ENCODE data around the gene EPB41L2. TPM values are rescaled to one million over a fixed set of nuclear protein-coding genes. Genes with fewer than 3 reads are reported as not detected.
"Not testable (repeated sequence)": the region's sequence is repeated elsewhere in the genome, so short reads cannot be mapped to it uniquely, and the experiment has no call there.

The EPB41L2 gene
- total and polyA plus RNA-seq, 9 donors = 125 to 243 (median 190) TPM

GRCh38 chr6:130961148-130961547 lies 101.9 kb downstream of the EPB41L2 start:
- H3K4me3 ChIP-seq (ENCODE audit: low read length) = no peak overlapping the region
- H3K36me3 ChIP-seq (ENCODE audit: control insufficient read depth, insufficient read depth, low read length) = peaks cover 1% of the 10 kb centered on the region
- H3K27me3 ChIP-seq (ENCODE audit: control insufficient read depth, insufficient read depth, low read length) = no peaks in the 10 kb centered on the region
- no peak overlapping the region for H3K27ac ChIP-seq (ENCODE audit: low read length)
- no peaks in the 10 kb centered on the region for H3K9me3 ChIP-seq (replicated peaks; ENCODE audit: control insufficient read depth, low read depth, low read length)
- no CpG with 5 or more reads among the region's 3 CpGs for WGBS (ENCODE audit: insufficient coverage)
- no peaks in the 10 kb centered on the region for H3K4me1 ChIP-seq (ENCODE audit: control insufficient read depth, insufficient read depth, low read length)
- DNase-seq = no peak

GRCh38 chr6:130959951-130960350 lies 103.1 kb downstream of the EPB41L2 start:
- no CpG with 5 or more reads among the region's 1 CpG for WGBS (ENCODE audit: insufficient coverage)
- no peaks in the 10 kb centered on the region for H3K4me1 ChIP-seq (ENCODE audit: control insufficient read depth, insufficient read depth, low read length)
- DNase-seq = no peak

GRCh38 chr6:130958468-130958867 lies 104.6 kb downstream of the EPB41L2 start:
- no peaks in the 10 kb centered on the region for H3K9me3 ChIP-seq (replicated peaks; ENCODE audit: control insufficient read depth, low read depth, low read length)
- no peak overlapping the region for H3K27ac ChIP-seq (ENCODE audit: low read length)
- H3K27me3 ChIP-seq (ENCODE audit: control insufficient read depth, insufficient read depth, low read length) = no peaks in the 10 kb centered on the region
- H3K4me3 ChIP-seq (ENCODE audit: low read length) = no peak overlapping the region
- 91% methylated on average over 1 of the region's 2 CpGs for WGBS (ENCODE audit: insufficient coverage)
- peaks cover 13% of the 10 kb centered on the region for H3K36me3 ChIP-seq (ENCODE audit: control insufficient read depth, insufficient read depth, low read length)
- H3K4me1 ChIP-seq (ENCODE audit: control insufficient read depth, insufficient read depth, low read length) = no peaks in the 10 kb centered on the region
- DNase-seq = no peak

More at GRCh38 chr6:130959951-130960350, 103.1 kb downstream of the EPB41L2 start:
- no peaks in the 10 kb centered on the region for H3K9me3 ChIP-seq (replicated peaks; ENCODE audit: control insufficient read depth, low read depth, low read length)
- peaks cover 6% of the 10 kb centered on the region for H3K36me3 ChIP-seq (ENCODE audit: control insufficient read depth, insufficient read depth, low read length)
- H3K27me3 ChIP-seq (ENCODE audit: control insufficient read depth, insufficient read depth, low read length) = no peaks in the 10 kb centered on the region
- no peak overlapping the region for H3K27ac ChIP-seq (ENCODE audit: low read length)
- H3K4me3 ChIP-seq (ENCODE audit: low read length) = no peak overlapping the region

GRCh38 chr6:130955755-130956154 lies 107.3 kb downstream of the EPB41L2 start:
- no peaks in the 10 kb centered on the region for H3K4me1 ChIP-seq (ENCODE audit: control insufficient read depth, insufficient read depth, low read length)
- peaks cover 17% of the 10 kb centered on the region for H3K36me3 ChIP-seq (ENCODE audit: control insufficient read depth, insufficient read depth, low read length)
- no peak overlapping the region for H3K4me3 ChIP-seq (ENCODE audit: low read length)
- H3K9me3 ChIP-seq (replicated peaks; ENCODE audit: control insufficient read depth, low read depth, low read length) = no peaks in the 10 kb centered on the region
- no peak overlapping the region for H3K27ac ChIP-seq (ENCODE audit: low read length)
- DNase-seq = no peak
- no peaks in the 10 kb centered on the region for H3K27me3 ChIP-seq (ENCODE audit: control insufficient read depth, insufficient read depth, low read length)
- WGBS (ENCODE audit: insufficient coverage) = no CpG with 5 or more reads among the region's 2 CpGs

- WGBS (ENCODE audit: insufficient coverage) = no CpG with 5 or more reads among the region's 1 CpG
- no peak overlapping the region for H3K27ac ChIP-seq (ENCODE audit: low read length)
- no peak overlapping the region for H3K4me3 ChIP-seq (ENCODE audit: low read length)
- H3K4me1 ChIP-seq (ENCODE audit: control insufficient read depth, insufficient read depth, low read length) = no peaks in the 10 kb centered on the region
- peaks cover 17% of the 10 kb centered on the region for H3K36me3 ChIP-seq (ENCODE audit: control insufficient read depth, insufficient read depth, low read length)
- no peak for DNase-seq
- H3K27me3 ChIP-seq (ENCODE audit: control insufficient read depth, insufficient read depth, low read length) = no peaks in the 10 kb centered on the region
- H3K9me3 ChIP-seq (replicated peaks; ENCODE audit: control insufficient read depth, low read depth, low read length) = no peaks in the 10 kb centered on the region
Measured at GRCh38 chr6:130949553-130949952, 113.5 kb downstream of the EPB41L2 start.

GRCh38 chr6:130947464-130947863 lies 115.6 kb downstream of the EPB41L2 start:
- Histone ChIP-seq H3K4me1 (ENCODE audit: control insufficient read depth, insufficient read depth, low read length) (peaks cover 2% of the 10 kb centered on the region), H3K4me3 (ENCODE audit: low read length) (no peak overlapping the region), H3K36me3 (ENCODE audit: control insufficient read depth, insufficient read depth, low read length) (peaks cover 12% of the 10 kb centered on the region), H3K9me3 (replicated peaks; ENCODE audit: control insufficient read depth, low read depth, low read length) (no peaks in the 10 kb centered on the region), H3K27ac (ENCODE audit: low read length) (no peak overlapping the region), H3K27me3 (ENCODE audit: control insufficient read depth, insufficient read depth, low read length) (no peaks in the 10 kb centered on the region)
- 90% methylated on average over 3 of the region's 4 CpGs for WGBS (ENCODE audit: insufficient coverage)
- DNase-seq = no peak

GRCh38 chr6:130946076-130946475 lies 117.0 kb downstream of the EPB41L2 start:
- peaks cover 2% of the 10 kb centered on the region for H3K4me1 ChIP-seq (ENCODE audit: control insufficient read depth, insufficient read depth, low read length)
- WGBS (ENCODE audit: insufficient coverage) = no CpG with 5 or more reads among the region's 2 CpGs
- no peak overlapping the region for H3K27ac ChIP-seq (ENCODE audit: low read length)
- no peaks in the 10 kb centered on the region for H3K27me3 ChIP-seq (ENCODE audit: control insufficient read depth, insufficient read depth, low read length)
- no peak for DNase-seq
- no peak overlapping the region for H3K4me3 ChIP-seq (ENCODE audit: low read length)
- peaks cover 10% of the 10 kb centered on the region for H3K36me3 ChIP-seq (ENCODE audit: control insufficient read depth, insufficient read depth, low read length)
- H3K9me3 ChIP-seq (replicated peaks; ENCODE audit: control insufficient read depth, low read depth, low read length) = no peaks in the 10 kb centered on the region

GRCh38 chr6:130945401-130945919 lies 117.6 kb downstream of the EPB41L2 start:
- Histone ChIP-seq H3K36me3 (ENCODE audit: control insufficient read depth, insufficient read depth, low read length) (peaks cover 10% of the 10 kb centered on the region), H3K4me1 (ENCODE audit: control insufficient read depth, insufficient read depth, low read length) (peaks cover 2% of the 10 kb centered on the region), H3K27ac (ENCODE audit: low read length) (no peak overlapping the region), H3K4me3 (ENCODE audit: low read length) (no peak overlapping the region), H3K27me3 (ENCODE audit: control insufficient read depth, insufficient read depth, low read length) (no peaks in the 10 kb centered on the region), H3K9me3 (replicated peaks; ENCODE audit: control insufficient read depth, low read depth, low read length) (no peaks in the 10 kb centered on the region)
- WGBS (ENCODE audit: insufficient coverage) = 50% methylated on average over 1 of the region's 4 CpGs
- no peak for DNase-seq

- H3K36me3 ChIP-seq (ENCODE audit: control insufficient read depth, insufficient read depth, low read length) = peaks cover 8% of the 10 kb centered on the region
- DNase-seq = no peak
- peaks cover 2% of the 10 kb centered on the region for H3K4me1 ChIP-seq (ENCODE audit: control insufficient read depth, insufficient read depth, low read length)
- WGBS (ENCODE audit: insufficient coverage) = 90% methylated on average over 2 of the region's 2 CpGs
- H3K27me3 ChIP-seq (ENCODE audit: control insufficient read depth, insufficient read depth, low read length) = no peaks in the 10 kb centered on the region
- H3K4me3 ChIP-seq (ENCODE audit: low read length) = no peak overlapping the region
- no peak overlapping the region for H3K27ac ChIP-seq (ENCODE audit: low read length)
- no peaks in the 10 kb centered on the region for H3K9me3 ChIP-seq (replicated peaks; ENCODE audit: control insufficient read depth, low read depth, low read length)
Measured at GRCh38 chr6:130944486-130944885, 118.6 kb downstream of the EPB41L2 start.

GRCh38 chr6:130943738-130944137 lies 119.3 kb downstream of the EPB41L2 start:
- peaks cover 2% of the 10 kb centered on the region for H3K4me1 ChIP-seq (ENCODE audit: control insufficient read depth, insufficient read depth, low read length)
- H3K27me3 ChIP-seq (ENCODE audit: control insufficient read depth, insufficient read depth, low read length) = no peaks in the 10 kb centered on the region
- WGBS (ENCODE audit: insufficient coverage) = 71% methylated on average over 1 of the region's 4 CpGs
- H3K36me3 ChIP-seq (ENCODE audit: control insufficient read depth, insufficient read depth, low read length) = peaks cover 4% of the 10 kb centered on the region
- H3K4me3 ChIP-seq (ENCODE audit: low read length) = no peak overlapping the region
- H3K9me3 ChIP-seq (replicated peaks; ENCODE audit: control insufficient read depth, low read depth, low read length) = no peaks in the 10 kb centered on the region
- no peak for DNase-seq
- H3K27ac ChIP-seq (ENCODE audit: low read length) = no peak overlapping the region

- H3K4me1 ChIP-seq (ENCODE audit: control insufficient read depth, insufficient read depth, low read length); H3K9me3 ChIP-seq (replicated peaks; ENCODE audit: control insufficient read depth, low read depth, low read length); H3K36me3 ChIP-seq (ENCODE audit: control insufficient read depth, insufficient read depth, low read length); H3K4me3 ChIP-seq (ENCODE audit: low read length); H3K27me3 ChIP-seq (ENCODE audit: control insufficient read depth, insufficient read depth, low read length); H3K27ac ChIP-seq (ENCODE audit: low read length); DNase-seq: not testable (repeated sequence)
- no CpG with 5 or more reads among the region's 3 CpGs for WGBS (ENCODE audit: insufficient coverage)
Measured at GRCh38 chr6:130942752-130943151, 120.3 kb downstream of the EPB41L2 start.

Data from muscle of leg (tissue), 11 donors.